Erythroblast (primary cell): Measurements from ENCODE around the gene SCNN1A.

Experiments
- GATA1 ChIP-seq: IDR thresholded peaks from 2 replicates; pipeline ENCODE4 v1.6.1; 2011; ENCODE audit warnings: low read depth, mild to moderate bottlenecking, control low read depth, low read length, moderate library complexity
- POLR2A ChIP-seq: IDR thresholded peaks from 2 replicates; pipeline ENCODE4 v1.6.1; 2011; ENCODE audit warnings: mild to moderate bottlenecking, low read length

DNA sequence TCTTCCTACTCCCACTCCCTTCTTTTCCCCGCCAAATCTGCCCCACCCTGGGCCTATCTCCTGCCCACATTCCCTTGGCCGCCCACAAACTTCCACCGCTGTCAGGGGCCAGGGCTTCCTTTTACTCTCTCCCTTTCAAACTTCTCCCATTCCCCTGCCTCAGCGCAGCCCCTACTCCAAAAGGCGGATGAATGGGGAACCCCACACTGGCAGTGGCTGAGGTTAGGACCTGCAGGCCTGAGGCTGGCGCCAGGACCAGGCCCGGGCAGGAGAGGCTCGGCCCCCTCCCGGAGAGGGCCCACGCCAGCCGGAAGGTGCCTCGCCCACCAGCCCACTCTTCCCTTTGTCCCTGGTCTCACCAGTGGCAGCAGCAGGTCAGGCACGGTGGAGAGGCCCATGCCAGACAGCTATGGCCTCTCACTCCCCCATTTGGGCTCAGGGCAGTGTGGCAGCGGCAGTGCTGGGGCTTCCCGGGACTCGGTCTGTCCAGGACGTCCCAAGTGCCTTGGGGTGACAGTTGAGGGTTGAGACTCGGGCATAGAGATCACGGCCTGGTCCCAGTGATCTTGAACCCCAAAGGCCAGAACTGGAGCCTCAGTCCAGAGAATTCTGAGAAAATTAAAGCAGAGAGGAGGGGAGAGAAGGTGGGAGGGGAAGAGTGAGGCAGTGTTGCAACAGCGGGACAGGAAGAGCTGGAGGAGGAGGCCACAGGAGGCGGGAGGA, 33.8 kb downstream of the SCNN1A start, which contains the start of gene TNFRSF1A:
- TF ChIP-seq POLR2A: peak; percentile 22
- TF ChIP-seq GATA1: no peak
